CD4-positive, alpha-beta T cell treated with Interleukin-4 for 4 hours (primary cell): Measurements from ENCODE around the gene PARD6G.
"Not testable (repeated sequence)": the region's sequence is repeated elsewhere in the genome, so short reads cannot be mapped to it uniquely, and the experiment has no call there.

Source experiments
- DNase-seq: peaks from one replicate; pipeline ENCODE4 v3.0.0-alpha.2; 2020

PARD6G gene

DNA sequence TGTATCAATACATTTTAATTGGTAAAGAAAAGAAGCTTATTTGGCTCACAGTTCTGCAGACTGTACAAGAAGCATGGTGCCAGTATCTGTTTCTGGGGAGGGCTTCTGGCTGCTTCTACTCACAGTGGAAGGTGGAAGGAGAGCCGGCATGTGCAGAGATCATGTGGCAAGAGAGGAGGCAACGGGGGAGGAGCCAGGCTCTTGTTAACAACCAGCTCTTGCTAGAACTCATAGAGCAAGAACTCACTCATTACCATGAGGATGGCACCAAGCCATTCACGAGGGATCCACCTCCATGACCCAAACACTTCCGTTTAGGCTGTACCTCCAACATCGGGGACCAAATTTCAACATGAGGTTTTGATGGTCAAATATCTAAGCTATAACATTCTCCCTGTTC is 7.5 kb downstream of the PARD6G start:
- no peak for DNase-seq

DNA sequence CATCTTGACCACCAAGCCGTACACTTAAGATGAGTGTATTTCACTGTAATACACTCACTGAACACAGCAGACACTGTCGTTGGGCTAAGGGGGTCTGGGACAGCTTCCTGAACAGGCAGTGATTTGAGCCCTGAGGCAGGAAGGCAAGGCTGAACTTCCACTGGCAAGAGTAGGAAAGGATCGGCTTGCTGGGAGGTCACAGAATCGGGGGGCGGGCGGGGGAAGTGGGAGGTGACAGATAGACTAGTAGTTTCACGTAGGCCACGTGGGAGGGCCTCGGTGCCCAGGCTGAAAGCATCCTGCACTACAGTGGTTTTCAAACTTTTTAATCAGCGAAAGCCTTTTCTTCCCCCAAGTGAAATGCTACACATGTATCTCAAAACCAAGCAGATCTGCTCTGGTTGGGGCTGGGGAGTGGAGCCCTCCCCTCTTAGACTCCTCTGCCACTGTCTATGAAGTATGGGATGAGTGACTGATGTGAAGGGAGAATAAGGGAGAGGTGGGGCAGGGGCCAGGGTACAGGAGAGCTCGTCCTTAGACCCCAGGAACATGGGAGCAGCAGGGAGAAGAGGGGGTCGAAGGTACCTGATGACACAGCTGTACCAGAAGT is 8.6 kb downstream of the PARD6G start:
- DNase-seq = no peak

DNA sequence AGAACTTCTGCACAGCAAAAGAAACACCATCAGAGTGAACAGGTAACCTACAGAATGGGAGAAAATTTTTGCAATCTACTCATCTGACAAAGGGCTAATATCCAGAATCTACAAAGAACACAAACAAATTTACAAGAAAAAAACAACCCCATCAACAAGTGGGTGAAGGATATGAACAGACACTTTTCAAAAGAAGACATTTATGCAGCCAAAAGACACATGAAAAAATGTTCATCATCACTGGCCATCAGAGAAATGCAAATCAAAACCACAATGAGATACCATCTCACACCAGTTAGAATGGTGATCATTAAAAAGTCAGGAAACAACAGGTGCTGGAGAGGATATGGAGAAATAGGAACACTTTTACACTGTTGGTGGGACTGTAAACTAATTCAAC is 9.8 kb downstream of the PARD6G start:
- DNase-seq = not testable (repeated sequence)

DNA sequence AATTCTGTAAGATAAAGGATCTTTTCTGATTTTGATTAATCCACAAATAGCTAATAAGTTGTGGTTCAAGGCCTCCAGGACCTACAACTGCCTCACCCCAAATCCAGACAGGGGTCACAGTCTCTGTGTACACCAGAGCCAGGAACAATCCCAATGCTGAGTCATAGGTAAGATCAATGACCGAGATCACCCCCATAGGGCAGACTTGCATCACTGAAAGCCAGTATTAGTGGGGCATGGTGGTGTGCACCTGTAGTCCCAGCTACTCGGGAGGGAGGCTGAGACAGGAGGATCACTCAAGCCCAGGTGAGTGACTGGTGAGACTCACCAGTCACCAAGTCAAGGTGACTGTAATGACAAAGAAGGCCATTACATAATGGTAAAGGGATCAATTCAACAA is 12.9 kb downstream of the PARD6G start:
- DNase-seq = no peak

DNA sequence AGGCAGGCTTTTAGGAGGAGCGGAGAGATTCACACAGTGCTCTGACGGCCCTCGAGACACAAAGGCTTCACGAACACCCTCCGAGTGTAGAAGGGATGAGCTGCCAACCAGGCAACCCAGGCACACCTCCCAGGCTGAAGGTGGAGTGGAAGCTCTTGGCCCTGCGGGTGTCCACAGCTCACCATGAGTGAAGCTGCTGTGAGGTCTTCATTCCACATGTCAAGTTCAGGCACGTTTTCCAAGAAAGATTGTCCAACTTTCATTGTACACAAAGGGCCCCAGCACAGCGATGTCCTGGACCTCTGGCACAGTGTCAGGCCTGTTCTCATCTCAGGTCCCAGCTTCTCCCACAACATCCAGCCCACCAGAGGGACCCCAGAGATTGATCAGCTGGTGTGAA is 13.4 kb downstream of the PARD6G start:
- DNase-seq = no peak

DNA sequence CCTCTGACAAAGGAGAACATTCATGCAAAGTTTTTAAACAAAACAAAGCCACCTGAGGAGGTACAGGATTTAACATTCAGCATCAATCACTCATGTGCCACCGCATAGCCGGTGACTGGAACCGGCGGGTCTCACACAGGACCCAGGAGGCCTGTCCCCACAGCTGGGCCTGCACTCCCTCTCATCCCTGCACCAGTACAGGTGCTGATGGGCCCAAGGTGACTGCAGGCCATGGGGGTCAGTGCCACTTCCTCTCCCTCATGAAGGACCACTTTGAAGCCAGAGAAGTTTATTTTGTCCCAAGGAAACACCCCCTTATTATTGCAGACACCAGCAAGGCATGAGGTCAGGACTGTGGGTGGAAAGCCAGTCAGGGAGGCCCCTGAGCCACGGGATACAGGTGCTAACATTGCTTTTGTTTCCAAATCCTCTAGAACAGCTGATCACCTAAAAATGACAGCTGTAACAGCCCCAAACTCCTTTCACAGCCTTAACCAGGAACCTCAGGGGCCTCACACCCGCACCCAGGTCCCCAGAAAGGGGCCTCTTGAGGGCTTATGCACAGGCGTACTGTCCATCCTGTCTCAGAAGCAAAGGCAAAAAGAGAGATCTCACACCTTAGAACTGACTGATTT is 14.0 kb downstream of the PARD6G start:
- DNase-seq = no peak

DNA sequence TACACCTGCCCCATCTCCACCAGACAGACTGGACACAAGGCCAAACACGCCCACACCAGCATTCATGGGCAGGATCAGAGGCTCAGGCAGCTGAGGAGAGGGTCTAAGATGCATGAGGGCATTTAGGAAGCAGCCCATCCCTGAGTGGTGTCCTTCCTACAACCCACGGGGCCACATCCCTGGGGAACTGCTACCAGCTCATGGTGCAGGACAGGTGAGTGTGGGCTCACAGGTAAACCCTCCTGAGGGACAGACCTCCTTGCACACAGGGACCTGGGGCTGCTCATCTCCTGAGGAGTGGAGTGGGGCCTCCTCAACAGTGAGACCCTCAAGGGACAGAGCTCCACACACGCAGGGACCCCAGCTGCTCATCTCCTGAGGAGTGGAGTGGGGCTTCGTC is 14.6 kb downstream of the PARD6G start:
- DNase-seq = no peak

DNA sequence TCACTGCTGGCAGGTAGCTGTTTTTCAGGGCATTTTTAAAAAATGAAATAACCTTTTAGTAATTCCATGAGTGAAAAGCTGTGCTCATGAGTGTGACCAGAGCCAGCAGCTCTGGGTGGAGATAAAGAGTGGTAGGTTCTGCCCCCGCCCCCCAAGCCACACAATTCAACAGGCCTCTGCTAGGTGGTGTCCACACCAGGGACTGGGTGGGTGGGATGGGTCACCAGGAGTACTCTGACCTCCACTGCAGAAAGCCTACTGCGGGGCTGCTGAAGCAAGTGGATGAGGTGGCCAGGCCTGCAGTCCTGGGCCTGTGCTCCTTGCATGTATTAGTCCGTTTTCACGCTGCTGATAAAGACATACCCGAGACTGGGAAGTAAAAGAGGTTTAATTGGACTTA is 15.3 kb downstream of the PARD6G start:
- no peak for DNase-seq

DNA sequence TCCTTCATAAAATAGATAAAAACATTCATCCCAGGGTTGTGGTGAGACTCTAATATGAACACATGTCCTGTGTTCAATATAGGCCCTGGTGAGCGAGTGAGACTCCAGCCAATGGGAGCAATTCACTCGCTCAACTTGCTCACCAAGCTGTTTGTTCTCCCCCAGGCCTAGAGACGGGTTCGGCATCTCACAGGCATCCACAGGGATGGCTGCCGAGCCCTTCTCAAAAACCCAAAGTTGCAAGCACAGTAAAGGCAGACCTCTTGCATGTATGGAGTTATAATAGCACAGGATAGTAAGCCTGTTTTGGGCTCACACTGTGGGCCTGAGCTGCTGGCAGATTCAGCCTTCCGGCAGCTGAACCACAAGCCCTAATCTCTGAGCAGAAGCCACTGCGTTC is 15.7 kb downstream of the PARD6G start:
- DNase-seq = no peak

DNA sequence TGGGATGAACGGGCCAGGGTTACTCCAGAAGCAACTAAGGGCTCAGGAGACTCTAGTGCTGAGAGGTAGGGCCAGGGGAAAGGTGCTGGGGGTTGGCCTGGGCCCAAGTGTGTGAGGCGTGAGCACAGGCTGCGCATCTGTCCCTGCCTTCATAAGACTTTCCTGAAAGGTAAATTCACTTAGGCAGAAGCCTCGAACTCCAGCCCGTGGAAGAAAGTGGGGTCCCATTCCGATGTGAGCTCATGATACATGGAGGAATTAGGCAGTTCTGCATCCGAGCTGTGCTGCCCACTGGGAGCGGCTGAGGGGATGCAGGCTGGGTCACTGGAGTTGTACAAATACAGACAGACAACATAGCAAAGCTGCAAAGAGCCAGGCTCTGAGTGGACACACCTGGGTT is 16.2 kb downstream of the PARD6G start:
- DNase-seq = no peak

DNA sequence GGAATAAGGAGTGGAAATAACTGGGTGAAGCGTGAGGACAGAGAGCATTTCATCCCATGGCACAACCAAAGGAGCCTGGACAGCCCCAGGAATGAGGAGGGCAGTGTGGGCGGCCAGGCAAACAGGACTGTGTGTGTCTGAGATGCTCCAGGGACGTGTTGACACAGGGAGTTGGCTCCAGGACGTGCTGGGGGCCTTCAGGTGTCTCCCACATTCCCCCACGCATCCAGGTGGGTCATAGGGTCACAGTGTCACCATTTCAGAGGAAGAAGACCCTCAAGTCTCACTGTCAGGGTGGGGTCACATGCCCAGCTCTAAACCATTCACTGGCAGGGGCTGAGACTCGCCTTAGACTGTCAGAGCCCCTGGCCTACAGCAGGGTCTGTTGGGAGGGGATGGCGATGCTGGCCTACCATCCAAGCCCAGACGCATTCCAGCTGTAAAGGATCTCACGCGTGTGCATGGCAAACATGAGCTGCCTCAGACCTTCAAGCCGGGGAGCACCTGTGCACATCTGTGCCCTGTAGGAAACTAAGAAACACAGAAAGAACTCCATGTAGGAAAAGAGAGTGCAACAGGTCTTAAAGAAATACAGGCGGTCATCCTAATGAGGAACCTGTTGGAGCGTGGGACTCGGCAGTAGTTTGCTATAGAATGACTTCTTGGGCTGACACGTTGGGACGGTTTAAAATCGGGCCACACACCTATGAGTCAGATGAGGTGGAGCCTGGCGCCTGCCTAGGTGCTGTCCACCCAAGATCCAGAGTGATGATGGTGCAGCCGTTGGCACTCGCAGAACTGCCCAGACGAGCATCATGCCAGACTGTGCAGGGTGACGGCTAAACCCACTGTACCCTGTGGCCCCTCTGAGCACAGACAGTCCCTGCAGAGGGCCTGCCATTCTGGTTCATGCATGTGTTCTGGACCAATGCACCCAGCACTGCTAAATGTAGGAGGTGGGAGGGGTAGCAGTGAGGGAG is 17.3 kb downstream of the PARD6G start:
- DNase-seq = no peak

DNA sequence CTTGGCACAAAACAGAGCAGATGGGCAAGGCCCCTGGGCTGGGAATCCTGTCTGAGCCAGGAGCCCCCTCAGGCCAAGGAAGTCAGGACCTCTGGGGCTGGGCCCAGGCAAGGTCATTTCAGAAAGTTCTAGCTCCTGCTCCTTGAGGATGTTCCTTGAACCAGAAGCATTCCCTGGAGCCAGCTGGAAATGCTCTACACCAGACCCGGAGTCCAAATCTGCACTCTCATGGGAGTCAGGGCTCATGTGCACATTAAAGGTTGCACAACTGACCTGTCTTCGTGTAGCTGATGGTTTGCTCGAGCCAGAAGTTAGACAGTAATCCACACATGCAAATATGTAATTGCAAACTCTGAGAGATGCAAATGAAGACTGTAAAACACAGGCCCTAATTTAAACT is 18.0 kb downstream of the PARD6G start:
- DNase-seq = no peak

DNA sequence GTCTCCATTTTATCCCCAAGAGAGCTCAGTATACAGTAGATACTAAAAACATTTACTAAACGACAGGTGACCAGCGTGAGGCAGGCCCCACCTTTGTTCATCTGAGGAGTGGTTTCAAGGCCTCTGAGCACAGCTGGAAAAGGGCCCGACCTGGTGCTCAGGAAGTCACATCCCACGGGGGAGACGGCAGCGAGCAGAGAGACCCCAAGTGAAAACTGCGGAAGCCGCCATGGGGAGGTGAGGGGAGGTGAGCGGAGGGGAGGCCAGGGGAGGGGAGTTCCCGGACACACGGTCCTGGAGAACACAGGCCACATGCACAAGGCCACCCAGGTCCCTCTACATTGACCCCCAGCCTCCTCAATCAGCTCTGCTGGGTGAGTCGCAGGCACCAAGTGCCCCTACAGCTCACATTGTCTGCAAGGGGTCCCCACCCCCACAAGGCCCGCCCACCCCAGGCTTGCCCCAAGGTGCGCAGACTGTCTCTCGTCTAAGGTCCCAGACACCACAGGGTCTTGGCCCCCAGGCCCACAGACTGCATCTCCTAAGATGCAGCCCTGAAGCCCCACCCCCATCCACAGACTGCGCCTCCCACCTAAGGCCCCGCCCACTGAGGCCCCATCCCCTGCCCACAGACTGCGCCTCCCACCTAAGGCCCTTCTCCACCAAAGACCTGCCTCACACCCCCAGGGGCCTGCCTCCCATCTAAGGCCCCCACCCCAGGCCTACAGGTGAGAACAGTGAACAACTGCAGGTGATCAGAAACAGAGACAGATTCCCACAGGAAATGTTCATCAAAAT is 19.1 kb downstream of the PARD6G start:
- no peak for DNase-seq

DNA sequence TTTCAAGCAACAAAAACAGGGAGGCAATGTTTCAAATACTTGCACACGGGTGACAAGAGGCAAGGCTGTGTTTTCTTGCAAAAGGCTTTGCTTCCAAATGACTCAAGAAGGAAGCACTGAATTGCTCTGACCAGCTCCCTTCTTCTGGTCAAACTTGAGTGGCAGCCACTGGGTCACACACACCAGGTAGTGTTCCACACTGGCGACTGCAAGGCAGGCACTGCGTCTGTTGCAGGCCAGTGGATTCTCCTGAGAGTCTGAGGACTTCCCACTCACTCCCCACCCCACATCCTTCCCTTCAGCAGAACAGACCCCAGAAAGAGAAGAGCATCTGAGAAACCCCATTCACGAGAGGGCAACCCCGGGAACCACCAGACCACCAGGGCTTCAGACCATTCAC is 19.8 kb downstream of the PARD6G start:
- DNase-seq = no peak

DNA sequence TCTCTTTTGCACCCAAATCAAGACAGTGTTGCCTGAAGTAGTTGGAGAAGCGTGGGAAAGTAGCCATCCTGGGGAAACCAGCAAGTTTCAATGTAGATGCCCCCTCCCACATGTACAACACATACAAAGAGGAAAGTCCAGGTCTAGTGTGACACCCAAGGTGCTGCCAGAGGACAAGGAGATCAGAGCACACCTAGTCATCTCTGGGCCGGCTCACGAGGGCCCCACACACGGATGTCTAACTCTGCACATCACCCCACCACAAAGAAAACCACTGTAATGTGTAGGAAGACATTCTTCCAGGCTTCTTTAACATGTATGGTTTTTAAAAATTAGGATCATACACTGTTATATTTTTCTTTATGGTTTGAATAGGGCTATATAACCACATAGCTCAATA is 21.6 kb downstream of the PARD6G start:
- no peak for DNase-seq

DNA sequence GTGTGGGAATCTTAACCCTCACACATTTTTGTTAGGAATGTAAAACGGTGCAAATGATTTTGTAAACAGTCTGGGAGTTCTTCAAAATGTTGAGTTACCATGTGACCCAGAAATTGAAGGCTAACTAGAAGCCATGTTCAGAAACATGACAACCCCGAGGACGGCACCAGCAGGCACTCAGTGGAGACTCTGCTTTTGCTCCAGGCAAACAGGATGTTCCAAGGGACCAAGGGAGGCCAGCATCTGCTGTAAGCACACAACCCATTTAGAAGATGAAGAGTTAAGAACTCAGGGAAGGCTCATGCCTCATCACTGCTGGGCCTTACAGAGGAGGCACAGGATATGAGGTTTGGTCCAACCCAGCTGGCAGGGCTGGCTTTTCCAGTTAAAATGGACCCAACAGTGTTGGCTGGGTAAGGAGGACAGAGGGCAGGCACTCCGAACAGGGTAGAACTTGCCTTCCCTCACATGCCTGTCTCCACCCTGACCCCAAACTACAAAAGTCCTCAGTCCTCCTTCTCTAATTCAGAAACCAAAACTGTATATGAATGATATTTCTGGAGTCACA is 23.6 kb downstream of the PARD6G start:
- no peak for DNase-seq

DNA sequence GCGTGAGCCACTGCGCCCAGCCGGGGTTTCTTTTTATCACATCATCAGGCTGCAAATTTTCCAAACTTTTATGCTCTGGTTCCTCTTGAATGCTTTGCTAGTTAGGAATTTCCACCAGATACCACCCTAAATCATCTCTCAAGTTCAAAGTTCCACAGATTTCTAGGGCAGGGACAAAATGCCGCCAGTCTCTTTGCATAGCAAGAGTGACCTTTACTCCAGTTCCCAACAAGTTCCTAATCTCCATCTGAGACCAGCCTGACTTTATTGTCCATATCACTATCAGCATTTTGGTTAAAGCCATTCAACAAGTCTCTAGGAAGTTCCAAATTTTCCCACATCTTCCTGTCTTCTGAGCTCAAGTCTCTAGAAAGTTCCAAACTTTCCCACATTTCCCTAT is 27.8 kb downstream of the PARD6G start:
- not testable (repeated sequence) for DNase-seq

DNA sequence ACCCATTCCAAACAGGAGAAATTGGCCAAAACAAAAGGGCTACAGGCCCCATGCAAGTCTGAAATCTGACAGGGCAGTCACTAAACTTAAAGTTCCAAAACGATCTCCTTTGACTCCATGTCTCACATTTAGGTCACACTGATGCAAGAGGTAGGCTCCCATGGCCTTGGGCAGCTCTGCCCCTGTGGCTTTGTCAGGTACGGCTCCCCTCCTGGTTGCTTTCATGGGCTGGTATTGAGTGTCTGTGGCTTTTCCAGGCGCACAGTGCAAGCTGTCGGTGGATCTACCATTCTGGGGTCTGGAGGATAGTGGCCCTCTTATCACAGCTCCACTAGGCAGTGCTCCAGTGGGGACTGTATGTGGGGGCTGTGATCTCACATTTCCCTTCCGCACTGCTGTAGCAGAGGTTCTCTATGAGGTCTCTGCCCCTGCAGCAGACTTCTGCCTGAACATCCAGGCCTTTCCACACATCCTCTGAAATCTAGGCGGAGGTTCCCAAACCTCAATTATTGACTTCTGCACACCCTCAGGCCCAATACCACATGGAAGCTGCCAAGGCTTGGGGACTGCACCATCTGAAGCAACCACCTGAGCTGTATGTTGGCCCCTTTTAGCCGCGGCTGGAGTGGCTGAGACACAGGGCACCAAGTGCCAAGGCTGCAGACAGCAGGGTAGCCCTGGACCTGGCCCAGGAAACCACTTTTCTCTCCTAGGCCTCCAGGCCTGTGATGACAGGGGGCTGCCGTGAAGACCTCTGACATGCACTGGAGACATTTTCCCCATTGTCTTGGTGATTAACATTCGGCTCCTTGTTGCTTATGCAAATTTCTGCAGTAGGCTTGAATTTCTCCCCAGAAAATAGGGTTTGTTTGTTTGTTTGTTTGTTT is 28.7 kb downstream of the PARD6G start:
- DNase-seq = no peak

DNA sequence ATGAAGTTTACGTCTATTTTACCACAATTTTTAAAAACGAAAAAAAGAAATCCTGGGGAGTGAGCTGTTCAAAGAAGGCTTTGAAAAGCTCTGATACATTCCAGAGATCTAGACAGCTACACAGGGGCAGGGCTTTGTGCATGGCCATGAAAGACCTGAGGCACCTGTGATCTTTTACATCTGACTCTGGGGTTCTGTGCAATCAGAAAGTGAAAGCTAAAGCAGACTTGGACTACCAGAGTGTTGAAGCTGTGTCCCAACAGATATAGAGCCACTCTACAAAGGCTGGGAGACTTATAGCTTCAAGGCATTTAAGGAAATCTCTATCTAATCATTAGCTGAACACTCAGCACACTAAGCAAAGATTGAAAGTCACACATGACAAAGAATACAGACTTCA is 34.1 kb downstream of the PARD6G start:
- DNase-seq = no peak

DNA sequence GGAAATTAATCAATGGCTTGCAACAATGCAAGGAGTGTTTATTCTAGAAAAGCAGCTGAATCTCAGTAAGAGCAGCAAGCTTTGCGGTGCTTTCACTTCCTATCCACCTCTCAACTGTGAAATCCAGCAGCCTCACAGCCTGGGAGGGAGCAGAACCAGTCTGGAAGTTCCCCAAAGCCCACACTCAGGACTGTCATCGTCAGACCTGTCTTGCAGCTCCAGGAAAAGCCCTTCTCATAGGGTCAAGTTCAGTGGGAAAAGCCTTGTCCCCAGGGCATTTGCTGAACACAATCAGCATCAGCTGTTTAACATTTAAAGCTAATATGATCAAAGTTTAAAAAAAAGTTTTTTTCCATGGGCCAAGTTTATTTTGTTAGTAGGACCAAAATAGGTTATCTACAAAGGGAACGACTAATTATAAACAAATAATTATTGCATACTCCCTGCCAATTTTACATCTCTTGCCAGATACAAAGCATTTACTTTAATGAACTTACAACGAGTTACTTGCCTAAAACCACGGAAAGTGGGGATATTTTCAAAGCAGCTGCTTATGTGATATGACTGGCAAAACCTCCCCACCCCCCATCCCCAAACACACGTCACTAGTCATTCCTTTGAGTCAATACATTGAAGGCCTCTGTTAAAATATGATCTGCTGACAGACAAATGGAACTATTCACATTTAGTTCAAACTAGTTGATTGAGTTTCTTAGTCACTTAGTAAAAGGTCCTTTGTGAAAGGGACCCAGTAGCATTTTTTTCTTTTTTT is 36.8 kb downstream of the PARD6G start:
- DNase-seq = no peak

DNA sequence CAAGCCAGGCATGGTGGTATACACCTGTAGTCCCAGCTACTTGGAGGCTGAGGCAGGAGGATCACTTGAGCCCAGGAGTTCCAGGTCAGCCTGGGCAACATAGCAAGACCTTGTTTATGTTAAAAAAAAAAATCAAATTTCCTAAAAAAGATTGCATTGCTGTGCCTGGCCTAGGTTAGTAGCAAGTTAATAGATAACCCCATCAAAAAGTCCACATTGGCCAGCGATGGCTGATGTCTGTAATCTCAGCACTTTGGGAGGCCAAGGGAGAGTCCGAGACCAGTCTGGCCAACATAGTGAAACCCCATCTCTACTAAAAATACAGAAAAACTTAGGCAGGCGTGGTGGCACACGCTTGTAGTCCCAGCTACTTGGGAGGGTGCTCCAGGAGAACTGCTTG is 38.7 kb downstream of the PARD6G start:
- no peak for DNase-seq
